ENCODE results near the gene NAA80. TPM values are rescaled to one million over a fixed set of nuclear protein-coding genes. Genes with fewer than 3 reads are reported as not detected.

The NAA80 gene
- total RNA-seq, 2 donors from 2014 or later: 9.7 to 12.8 TPM

DNA sequence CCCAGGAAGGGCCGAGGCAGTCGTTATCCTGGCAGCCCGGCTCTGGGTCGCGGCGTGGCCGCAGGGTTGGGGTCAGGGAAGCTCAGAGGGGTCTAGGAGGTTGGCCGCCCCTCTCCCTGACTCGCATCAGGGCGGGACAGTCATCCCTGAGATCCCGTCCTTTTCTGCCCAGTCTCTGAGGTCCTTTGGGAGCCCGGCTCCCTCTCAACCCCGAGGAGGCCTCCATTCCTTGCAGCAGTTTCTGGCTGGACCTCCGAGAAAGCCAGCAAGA lies 22.8 kb upstream of the NAA80 start:
- H3K9me3 ChIP-seq (ENCODE audit: control insufficient read depth, low read length): no peaks in the 10 kb centered on the region
- H3K9me3 Mint-ChIP-seq: no peaks in the 10 kb centered on the region
- H3K36me3 Mint-ChIP-seq (ENCODE audit: low read depth): peaks cover 32% of the 10 kb centered on the region
- no peak overlapping the region for H3K9ac ChIP-seq (ENCODE audit: extremely low read depth, low read length, poor library complexity, severe bottlenecking)
- no peaks in the 10 kb centered on the region for H3K27me3 Mint-ChIP-seq (ENCODE audit: insufficient read depth)
- no peaks in the 10 kb centered on the region for H3K27me3 ChIP-seq (ENCODE audit: control insufficient read depth, insufficient read depth, low read length, poor library complexity, severe bottlenecking)
- peaks cover 23% of the 10 kb centered on the region for H3K4me1 ChIP-seq (ENCODE audit: control insufficient read depth, insufficient read depth, low read length)
- 16 to 23% methylated on average over 9 to 14 of the region's 14 CpGs for WGBS, 2 experiments (ENCODE audit: insufficient coverage in 1 of 2, insufficient read length in 1 of 2)
- H3K4me1 Mint-ChIP-seq: peaks cover 35% of the 10 kb centered on the region
- H3K36me3 ChIP-seq (ENCODE audit: control insufficient read depth, insufficient read depth, low read length): peaks cover 62% of the 10 kb centered on the region
- TF ChIP-seq CTCF (conservative IDR thresholded peaks at IDR 0.05): no peak
- peak overlapping the region; percentile 100 for H3K4me3 ChIP-seq (ENCODE audit: low read length)
- peak overlapping the region; percentile 66 for H3K27ac ChIP-seq (ENCODE audit: low read depth, low read length)
- no peak for DNase-seq
- peak overlapping the region; percentile 87 for H3K4me3 Mint-ChIP-seq
- peak overlapping the region; percentile 74 for H3K27ac Mint-ChIP-seq

- H3K4me3 Mint-ChIP-seq: peak overlapping the region; percentile 87
- H3K36me3 Mint-ChIP-seq (ENCODE audit: low read depth): peaks cover 38% of the 10 kb centered on the region
- peak overlapping the region; percentile 100 for H3K27ac ChIP-seq (ENCODE audit: low read depth, low read length)
- 1% methylated on average over 20 to 58 of the region's 59 CpGs for WGBS, 2 experiments (ENCODE audit: insufficient coverage in 1 of 2, insufficient read length in 1 of 2)
- H3K4me3 ChIP-seq (ENCODE audit: low read length): peak overlapping the region; percentile 100
- TF ChIP-seq CTCF (conservative IDR thresholded peaks at IDR 0.05): peak; percentile 83
- peak overlapping the region; percentile 97 for H3K9ac ChIP-seq (ENCODE audit: extremely low read depth, low read length, poor library complexity, severe bottlenecking)
- no peaks in the 10 kb centered on the region for H3K9me3 Mint-ChIP-seq
- no peaks in the 10 kb centered on the region for H3K27me3 Mint-ChIP-seq (ENCODE audit: insufficient read depth)
- no peaks in the 10 kb centered on the region for H3K9me3 ChIP-seq (ENCODE audit: control insufficient read depth, low read length)
- H3K36me3 ChIP-seq (ENCODE audit: control insufficient read depth, insufficient read depth, low read length): peaks cover 59% of the 10 kb centered on the region
- H3K4me1 Mint-ChIP-seq: peaks cover 35% of the 10 kb centered on the region
- H3K4me1 ChIP-seq (ENCODE audit: control insufficient read depth, insufficient read depth, low read length): peaks cover 23% of the 10 kb centered on the region
- H3K27ac Mint-ChIP-seq: peak overlapping the region; percentile 99
- peak; percentile 97 for DNase-seq
- H3K27me3 ChIP-seq (ENCODE audit: control insufficient read depth, insufficient read depth, low read length, poor library complexity, severe bottlenecking): no peaks in the 10 kb centered on the region
Measured at GRCh38 chr3:50321336-50322114, 22.3 kb upstream of the NAA80 start.

GRCh38 chr3:50320853-50321335 lies 21.7 kb upstream of the NAA80 start:
- Histone ChIP-seq H3K27ac (ENCODE audit: low read depth, low read length) (peak overlapping the region; percentile 100), H3K4me3 (ENCODE audit: low read length) (peak overlapping the region; percentile 100), H3K27me3 (ENCODE audit: control insufficient read depth, insufficient read depth, low read length, poor library complexity, severe bottlenecking) (no peaks in the 10 kb centered on the region), H3K9me3 (ENCODE audit: control insufficient read depth, low read length) (no peaks in the 10 kb centered on the region), H3K9ac (ENCODE audit: extremely low read depth, low read length, poor library complexity, severe bottlenecking) (peak overlapping the region; percentile 97), H3K4me1 (ENCODE audit: control insufficient read depth, insufficient read depth, low read length) (peaks cover 23% of the 10 kb centered on the region), H3K36me3 (ENCODE audit: control insufficient read depth, insufficient read depth, low read length) (peaks cover 53% of the 10 kb centered on the region)
- WGBS, 2 experiments (ENCODE audit: insufficient coverage in 1 of 2, insufficient read length in 1 of 2): 0% methylated on average over 14 to 45 of the region's 45 CpGs
- Mint-ChIP-seq H3K9me3 (no peaks in the 10 kb centered on the region), H3K27me3 (ENCODE audit: insufficient read depth) (no peaks in the 10 kb centered on the region), H3K4me1 (peaks cover 35% of the 10 kb centered on the region), H3K4me3 (peak overlapping the region; percentile 87), H3K27ac (peak overlapping the region; percentile 93), H3K36me3 (ENCODE audit: low read depth) (peaks cover 38% of the 10 kb centered on the region)
- peak; percentile 90 for DNase-seq
- no peak for TF ChIP-seq CTCF (conservative IDR thresholded peaks at IDR 0.05)

All from endodermal cell (in vitro differentiated cells).